CD14-positive monocyte (primary cell): ENCODE results near the gene CNTN5. TPM values are rescaled to one million over a fixed set of nuclear protein-coding genes. Genes with fewer than 3 reads are reported as not detected.
A peak's percentile ranks its signal among the peaks of the same experiment; 100 is the strongest.

Experiments
- DNase-seq, 3 donors: peaks; one replicate each; pipeline ENCODE4 v3.0.0-alpha.2; 2011 to 2022
- H2AFZ ChIP-seq: 2 replicates; pipeline ENCODE4 v1.6.0; 2012; ENCODE audit warnings: mild to moderate bottlenecking, low read depth, low read length, inconsistent platforms; ENCODE audit not compliant: insufficient read depth, poor library complexity, severe bottlenecking
- H3K27ac ChIP-seq, 2 donors: 1 replicate in 1 of 2; 2 replicates in 1 of 2; pipeline ENCODE4 v1.5.1; 2012 to 2013; ENCODE audit warnings: low read length in 2 of 2, control low read depth in 1 of 2, inconsistent platforms in 1 of 2, low read depth in 1 of 2, mild to moderate bottlenecking in 1 of 2
- H3K27me3 ChIP-seq, 2 donors: one replicate each; pipeline versions ENCODE4 v1.6.0 to v1.6.1; 2011 to 2013; ENCODE audit warnings: low read length in 2 of 2; ENCODE audit not compliant: control insufficient read depth in 2 of 2, insufficient read depth in 2 of 2
- H3K36me3 ChIP-seq, 2 donors: replicated peaks in 1 of 2; 1 replicate in 1 of 2; 2 replicates in 1 of 2; pipeline versions ENCODE4 v1.5.1 to v1.6.1; 2012 to 2013; ENCODE audit warnings: low read length in 2 of 2, control low read depth in 1 of 2, inconsistent platforms in 1 of 2, mild to moderate bottlenecking in 1 of 2; ENCODE audit not compliant: insufficient read depth in 2 of 2, control insufficient read depth in 1 of 2
- H3K4me1 ChIP-seq, 2 donors: 1 replicate in 1 of 2; 2 replicates in 1 of 2; pipeline versions ENCODE4 v1.5.1 to v1.6.1; 2012 to 2013; ENCODE audit warnings: low read length in 2 of 2, control low read depth in 1 of 2, inconsistent platforms in 1 of 2, mild to moderate bottlenecking in 1 of 2, moderate library complexity in 1 of 2; ENCODE audit not compliant: insufficient read depth in 2 of 2, control insufficient read depth in 1 of 2
- H3K4me2 ChIP-seq: replicated peaks from 2 replicates; pipeline ENCODE3; 2012; ENCODE audit warnings: low read length, moderate library complexity, mild to moderate bottlenecking; ENCODE audit not compliant: poor library complexity, severe bottlenecking; ENCODE audit errors: extremely low read depth
- H3K4me3 ChIP-seq, 3 experiments: fragments of 200-600 bp in 1 of 3; sonication (generic) in 1 of 3; replicated peaks in 1 of 3; 1 replicate in 2 of 3; 2 replicates in 1 of 3; pipeline ENCODE4 v1.5.1; 2011 to 2013; ENCODE audit warnings: low read length in 3 of 3, mild to moderate bottlenecking in 3 of 3, control low read depth in 2 of 3, low read depth in 2 of 3, inconsistent platforms in 1 of 3, moderate library complexity in 1 of 3
- H3K79me2 ChIP-seq: 2 replicates; pipeline ENCODE4 v1.6.0; 2012; ENCODE audit warnings: mild to moderate bottlenecking, control low read depth, inconsistent platforms, low read length, moderate library complexity; ENCODE audit not compliant: insufficient read depth
- H3K9ac ChIP-seq: 2 replicates; pipeline ENCODE4 v1.6.0; 2017; ENCODE audit warnings: low read length, mild to moderate bottlenecking; ENCODE audit not compliant: insufficient read depth, poor library complexity, severe bottlenecking
- H3K9me3 ChIP-seq, 2 donors: replicated peaks in 1 of 2; 1 replicate in 1 of 2; 2 replicates in 1 of 2; pipeline versions ENCODE4 v1.5.1 to v1.6.1; 2012 to 2013; ENCODE audit warnings: low read length in 2 of 2, control low read depth in 1 of 2; ENCODE audit not compliant: control insufficient read depth in 1 of 2, insufficient read depth in 1 of 2
- H4K20me1 ChIP-seq: 2 replicates; pipeline ENCODE4 v1.6.0; 2012; ENCODE audit warnings: mild to moderate bottlenecking, low read length, control low read depth, moderate library complexity; ENCODE audit not compliant: insufficient read depth
- H3K27ac Mint-ChIP-seq, 7 donors: one replicate each; pipeline ENCODE4 v1.8.0; 2020; ENCODE audit warnings: mild to moderate bottlenecking in 7 of 7, mixed read lengths in 7 of 7, moderate library complexity in 6 of 7, inconsistent platforms in 2 of 7
- H3K27me3 Mint-ChIP-seq, 3 donors: one replicate each; pipeline ENCODE4 v1.8.0; 2021 to 2022; ENCODE audit warnings: low read depth in 3 of 3, mild to moderate bottlenecking in 3 of 3, mixed read lengths in 3 of 3, moderate library complexity in 3 of 3, inconsistent platforms in 1 of 3
- H3K36me3 Mint-ChIP-seq, 2 donors: one replicate each; pipeline ENCODE4 v1.8.0; 2020; ENCODE audit warnings: mixed read lengths in 2 of 2, inconsistent platforms in 1 of 2, mild to moderate bottlenecking in 1 of 2
- H3K4me1 Mint-ChIP-seq: one replicate; pipeline ENCODE4 v1.8.0; 2020; ENCODE audit warnings: mild to moderate bottlenecking, mixed read lengths
- H3K4me3 Mint-ChIP-seq, 2 donors: one replicate each; pipeline ENCODE4 v1.8.0; 2020; ENCODE audit warnings: mild to moderate bottlenecking in 2 of 2, mixed read lengths in 2 of 2, moderate library complexity in 1 of 2
- H3K9me3 Mint-ChIP-seq, 7 donors: one replicate each; pipeline ENCODE4 v1.8.0; 2020 to 2022; ENCODE audit warnings: mixed read lengths in 7 of 7, mild to moderate bottlenecking in 6 of 7, moderate library complexity in 6 of 7, inconsistent platforms in 2 of 7
- CTCF ChIP-seq: fragments of 200-600 bp; IDR thresholded peaks from one replicate; pipeline ENCODE4 v1.8.0; 2022; ENCODE audit warnings: antibody characterized with exemption, mild to moderate bottlenecking
- WGBS: methylation state at CpG from one replicate; pipeline ENCODE4 v1.1.5; 2013; ENCODE audit warnings: missing lambda C conversion rate; ENCODE audit not compliant: insufficient coverage; 5-methylcytosine and 5-hydroxymethylcytosine counted together
- intact Hi-C, 2 donors: fragments of 100-400 bp; cut with micrococcal nuclease; formaldehyde crosslinking; loops; one replicate each; pipeline versions ENCODE4 v1.15.0 to v1.15.1; 2023
- polyA plus RNA-seq, 3 donors: library from polyadenylated mRNA; depleted of rRNA in 1 of 3; unstranded in 2 of 3; stranded (reverse) in 1 of 3; fragments of 300-500 nt in 2 of 3; fragments of >200 nt in 1 of 3; fragmentation: Illumina TruSeq in 2 of 3; gene quantifications; 1 replicate in 2 of 3; 2 replicates in 1 of 3; pipeline ENCODE4 v1.2.3, GENCODE V29; 2012 to 2021

Gene CNTN5
- polyA plus RNA-seq, 3 donors = not detected

- Histone ChIP-seq H3K4me3 (no peak overlapping the region), H3K9me3 (no peaks in the 10 kb centered on the region), H3K4me1 (no peaks in the 10 kb centered on the region), H3K36me3 (no peaks in the 10 kb centered on the region), H3K4me2 (no peak overlapping the region), H3K27ac (no peak overlapping the region), H3K27me3 (no peaks in the 10 kb centered on the region), H4K20me1 (no peaks in the 10 kb centered on the region), H2AFZ (no peak overlapping the region), H3K9ac (no peak overlapping the region), H3K79me2 (no peaks in the 10 kb centered on the region)
- peak overlapping the region in 1 of 7 donors; percentile 16 for H3K27ac Mint-ChIP-seq
- peaks cover 0 to 2% (median 0%) of the 10 kb centered on the region in 3 donors for H3K27me3 Mint-ChIP-seq
- intact Hi-C loops = no loop called here
- TF ChIP-seq CTCF = no peak
- no peak overlapping the region for H3K4me3 Mint-ChIP-seq
- H3K4me1 Mint-ChIP-seq = no peaks in the 10 kb centered on the region
- no peaks in the 10 kb centered on the region for H3K36me3 Mint-ChIP-seq
- peaks cover 0 to 3% (median 0%) of the 10 kb centered on the region in 7 donors for H3K9me3 Mint-ChIP-seq
- WGBS = 72% methylated on average over 2 of the region's 3 CpGs
- no peak for DNase-seq
Measured at GRCh38 chr11:99079576-99079975, 58.8 kb downstream of the CNTN5 start.

GRCh38 chr11:99080154-99080553 is 59.4 kb downstream of the CNTN5 start:
- Histone ChIP-seq H2AFZ (no peak overlapping the region), H3K27ac (no peak overlapping the region), H3K4me3 (no peak overlapping the region), H3K79me2 (no peaks in the 10 kb centered on the region), H3K4me1 (no peaks in the 10 kb centered on the region), H3K36me3 (no peaks in the 10 kb centered on the region), H3K4me2 (no peak overlapping the region), H4K20me1 (no peaks in the 10 kb centered on the region), H3K9me3 (no peaks in the 10 kb centered on the region), H3K9ac (no peak overlapping the region), H3K27me3 (no peaks in the 10 kb centered on the region)
- H3K4me3 Mint-ChIP-seq = no peak overlapping the region
- no peaks in the 10 kb centered on the region for H3K4me1 Mint-ChIP-seq
- intact Hi-C loops = no loop called here
- no peak for TF ChIP-seq CTCF
- H3K27me3 Mint-ChIP-seq = peaks cover 0 to 2% (median 0%) of the 10 kb centered on the region in 3 donors
- no peak for DNase-seq
- no peak overlapping the region for H3K27ac Mint-ChIP-seq
- H3K36me3 Mint-ChIP-seq = no peaks in the 10 kb centered on the region
- H3K9me3 Mint-ChIP-seq = peaks cover 0 to 3% (median 0%) of the 10 kb centered on the region in 7 donors
- WGBS = 94% methylated on average over 2 of the region's 5 CpGs
